Esophagus squamous epithelium (tissue), 5 donors: ENCODE data around the gene PRKAR1A. TPM values are rescaled to one million over a fixed set of nuclear protein-coding genes. Genes with fewer than 3 reads are reported as not detected.

Experiments used
- DNase-seq: peaks from one replicate; lab custom pipeline; 2025; lab: John Stamatoyannopoulos, UW
- H3K27ac ChIP-seq, 4 donors: fragments of 200-600 bp; sonication (generic); one replicate each; pipeline ENCODE4 v1.5.1; 2016 to 2019; ENCODE audit warnings: mild to moderate bottlenecking in 1 of 4
- H3K27me3 ChIP-seq, 4 donors: fragments of 200-600 bp; sonication (generic); 1 replicate in 3 of 4; 2 replicates in 1 of 4; pipeline versions ENCODE4 v1.5.1 to v1.6.0; 2017 to 2021; ENCODE audit warnings: antibody characterized with exemption in 1 of 4
- H3K36me3 ChIP-seq, 3 donors: fragments of 200-600 bp; sonication (generic); one replicate each; pipeline ENCODE4 v1.5.1; 2016 to 2019
- H3K4me1 ChIP-seq, 3 donors: fragments of 200-600 bp; sonication (generic); one replicate each; pipeline ENCODE4 v1.5.1; 2017 to 2019
- H3K4me3 ChIP-seq, 4 donors: fragments of 200-600 bp; sonication (generic); 1 replicate in 3 of 4; 2 replicates in 1 of 4; pipeline ENCODE4 v1.5.1; 2016 to 2019; ENCODE audit warnings: mild to moderate bottlenecking in 2 of 4, moderate library complexity in 1 of 4
- H3K9me3 ChIP-seq, 3 donors: fragments of 200-600 bp; sonication (generic); one replicate each; pipeline ENCODE4 v1.5.1; 2016 to 2019
- CTCF ChIP-seq, 6 experiments: fragments of 450-650 bp in 4 of 6; fragments of 200-600 bp in 2 of 6; sonication (generic) in 2 of 6; IDR thresholded peaks; one replicate each; pipeline ENCODE4 v1.5.1; 2016 to 2019; ENCODE audit warnings: antibody characterized with exemption in 6 of 6, mild to moderate bottlenecking in 4 of 6, moderate library complexity in 4 of 6
- POLR2A ChIP-seq, 4 donors: fragments of 450-650 bp; IDR thresholded peaks; one replicate each; pipeline ENCODE4 v1.6.1; 2017; ENCODE audit warnings: antibody characterized with exemption in 4 of 4, mild to moderate bottlenecking in 4 of 4, moderate library complexity in 3 of 4
- WGBS, 2 donors: methylation state at CpG; one replicate each; pipeline ENCODE4 v1.1.5; 2018; 5-methylcytosine and 5-hydroxymethylcytosine counted together
- intact Hi-C: fragments of 100-400 bp; cut with DNase I; formaldehyde crosslinking; loops from one replicate; pipeline ENCODE4 v1.15.0; 2022
- total RNA-seq, 4 donors: library from RNA; depleted of rRNA; stranded (reverse); fragments of >200 nt; gene quantifications; one replicate each; pipeline ENCODE4 v1.1.0, GENCODE V29; 2016
- donor health status: DM: yes; HTN: yes; CAD: no.

PRKAR1A gene
- total RNA-seq = 100 to 1,000 TPM; 137 to 195 (median 187) TPM

- no peaks in the 10 kb centered on the region for H3K27me3 ChIP-seq
- intact Hi-C loops = no loop called here
- H3K4me1 ChIP-seq = peaks cover 11 to 67% (median 19%) of the 10 kb centered on the region in 3 donors
- peak; percentile 70 for DNase-seq
- WGBS, 2 donors = 0% methylated on average over 22 to 25 of the region's 81 CpGs
- TF ChIP-seq POLR2A (IDR thresholded peaks at IDR 0.05) (peak in 2 of 4 donors; percentile 85 to 98), CTCF (IDR thresholded peaks at IDR 0.05) (peak in 3 of 6 experiments; percentile 7 to 25 (median 16))
- H3K9me3 ChIP-seq = no peaks in the 10 kb centered on the region
- H3K36me3 ChIP-seq = peaks cover 0 to 23% (median 3%) of the 10 kb centered on the region in 3 donors
- peak within 1 kb of the TSS; percentile 94 to 99 (median 97) for H3K27ac ChIP-seq
- H3K4me3 ChIP-seq = peak within 1 kb of the TSS; percentile 76 to 86 (median 80)
Observed at GRCh38 chr17:68512247-68512959, at the start of gene PRKAR1A. Gene PRKAR1A (plus strand): TSS chr17:68512430. CDS start chr17:68515400, 2,970 bp downstream.

GRCh38 chr17:68463211-68464019 is 48.8 kb upstream of the PRKAR1A start:
- Histone ChIP-seq H3K27ac (no peak overlapping the region), H3K36me3 (no peaks in the 10 kb centered on the region), H3K9me3 (no peaks in the 10 kb centered on the region), H3K27me3 (no peaks in the 10 kb centered on the region), H3K4me3 (no peak overlapping the region), H3K4me1 (peaks cover 4 to 43% (median 17%) of the 10 kb centered on the region in 3 donors)
- WGBS, 2 donors = 48 to 51% methylated on average over 6 of the region's 6 CpGs
- TF ChIP-seq POLR2A (IDR thresholded peaks at IDR 0.05) (no peak), CTCF (IDR thresholded peaks at IDR 0.05) (peak in 1 of 6 experiments; percentile 63)
- intact Hi-C loops = loop anchor here (10.0 kb wide), 1 partner anchor 289 kb away; no protein-coding TSS in a partner anchor
- no peak for DNase-seq

GRCh38 chr17:68468334-68468733 is 43.9 kb upstream of the PRKAR1A start:
- no peak for TF ChIP-seq POLR2A (IDR thresholded peaks at IDR 0.05)
- no peak for TF ChIP-seq CTCF (IDR thresholded peaks at IDR 0.05)
- intact Hi-C loops = loop anchor here (10.0 kb wide), 1 partner anchor 294 kb away; no protein-coding TSS in a partner anchor
- no peak overlapping the region for H3K27ac ChIP-seq

GRCh38 chr17:68468788-68469187 is 43.4 kb upstream of the PRKAR1A start:
- no peaks in the 10 kb centered on the region for H3K27me3 ChIP-seq
- intact Hi-C loops = loop anchor here (10.0 kb wide), 1 partner anchor 294 kb away; no protein-coding TSS in a partner anchor
- DNase-seq = no peak
- no peak for TF ChIP-seq CTCF (IDR thresholded peaks at IDR 0.05)
- no peak for TF ChIP-seq POLR2A (IDR thresholded peaks at IDR 0.05)
- peaks cover 0 to 9% (median 3%) of the 10 kb centered on the region in 3 donors for H3K4me1 ChIP-seq
- WGBS, 2 donors = 85 to 100% methylated on average over 1 of the region's 1 CpG
- no peak overlapping the region for H3K4me3 ChIP-seq
- H3K27ac ChIP-seq = no peak overlapping the region
- no peaks in the 10 kb centered on the region for H3K9me3 ChIP-seq
- H3K36me3 ChIP-seq = no peaks in the 10 kb centered on the region

More at GRCh38 chr17:68468334-68468733, 43.9 kb upstream of the PRKAR1A start:
- no peaks in the 10 kb centered on the region for H3K27me3 ChIP-seq
- peaks cover 0 to 9% (median 3%) of the 10 kb centered on the region in 3 donors for H3K4me1 ChIP-seq
- 51 to 58% methylated on average over 5 of the region's 5 CpGs for WGBS, 2 donors
- no peaks in the 10 kb centered on the region for H3K36me3 ChIP-seq
- no peak for DNase-seq
- H3K4me3 ChIP-seq = no peak overlapping the region
- no peaks in the 10 kb centered on the region for H3K9me3 ChIP-seq
